Heart left ventricle (tissue), 13 donors: ENCODE measurements around the gene CACNA1C.

Experiments
- CTCF ChIP-seq, 12 donors: fragments of 200-600 bp; sonication (generic) in 4 of 12; IDR thresholded peaks; one replicate each; pipeline versions ENCODE4 v1.5.0 to v1.8.0; 2018 to 2022; ENCODE audit warnings: antibody characterized with exemption in 12 of 12, mild to moderate bottlenecking in 5 of 12
- POLR2A ChIP-seq, 2 donors: fragments of 450-650 bp; IDR thresholded peaks; one replicate each; pipeline ENCODE4 v1.6.1; 2017; ENCODE audit warnings: antibody characterized with exemption in 2 of 2, mild to moderate bottlenecking in 2 of 2, moderate library complexity in 2 of 2
- donor health status: ischemic (EF 13 %, LVEDD 7.1; RV severe dilation, severe dysfunction).
- donor health status: DM: no; HTN: yes; CAD: no.
- donor health status: DM: no; HTN: no; CAD: no.
- donor health status: ischemic (EF 25% LVEDD 6.9; RV normal size, moderate dysfunction).
- donor health status: ischemic (EF 25% LVEDD 5.7; RV mildly dilated, moderate dysfunction).
- donor health status: ischemic (EF 35%, LVEDD 5.7; RV mildly dilated, moderate dysfunction).
- donor health status: nonischemic (EF 11% LVEDD 7.7; RV severe dilation, severe dysfunction).
- donor health status: DM: yes; HTN: yes; CAD: no.
- donor health status: PGD.
- donor health status: ischemic (EF 29% LVEDD 5.4; RV normal size, mild dysfunction).
- donor health status: nonischemic (EF 23%, LVEDD 6.1; RV moderate dilation, normal function).

- TF ChIP-seq CTCF (IDR thresholded peaks at IDR 0.05) (no peak), POLR2A (IDR thresholded peaks at IDR 0.05) (no peak)
Measured at GRCh38 chr12:2455410-2455809, 402.6 kb downstream of the CACNA1C start.
